B cell (primary cell): Measurements from ENCODE around the gene CGRRF1. TPM values are rescaled to one million over a fixed set of nuclear protein-coding genes. Genes with fewer than 3 reads are reported as not detected.

Source experiments
- ATAC-seq: fragments of 200-7000 bp; cut with Tn5 transposase; one replicate; pipeline ENCODE4 v1.10.0; 2021; ENCODE audit warnings: low read depth, mild to moderate bottlenecking, moderate number of reproducible peaks, moderate library complexity
- CTCF ChIA-PET: fragments of 350-600 bp; sonication (Branson Sonifier 250); formaldehyde crosslinking; loops from one replicate; lab custom pipeline; 2021; ENCODE audit warnings: antibody characterized with exemption, inconsistent platforms; lab: Charles Lee
- POLR2A ChIA-PET: fragments of 350-600 bp; sonication (Branson Sonifier 250); formaldehyde crosslinking; loops from one replicate; lab custom pipeline; 2021; ENCODE audit warnings: antibody characterized with exemption; lab: Charles Lee
- DNase-seq: peaks from one replicate; pipeline ENCODE4 v3.0.0; 2013
- H2AFZ ChIP-seq: 2 replicates; pipeline ENCODE4 v1.6.1; 2012; ENCODE audit warnings: mild to moderate bottlenecking, low read depth, low read length; ENCODE audit not compliant: insufficient read depth, poor library complexity, severe bottlenecking
- H3K27ac ChIP-seq, 2 donors: 1 replicate in 1 of 2; 2 replicates in 1 of 2; pipeline ENCODE4 v1.5.1; 2012 to 2013; ENCODE audit warnings: low read length in 2 of 2, mild to moderate bottlenecking in 2 of 2, moderate library complexity in 1 of 2
- H3K27me3 ChIP-seq, 4 experiments: fragments of 200-600 bp in 1 of 4; sonication (generic) in 1 of 4; replicated peaks in 1 of 4; 1 replicate in 2 of 4; 2 replicates in 2 of 4; pipeline versions ENCODE4 v1.6.1 to v1.7.0; 2013 to 2016; ENCODE audit warnings: low read length in 3 of 4, mild to moderate bottlenecking in 2 of 4, mixed read lengths in 1 of 4, moderate library complexity in 1 of 4; ENCODE audit not compliant: insufficient read depth in 4 of 4, control insufficient read depth in 3 of 4; ENCODE audit errors: control extremely low read depth in 1 of 4
- H3K36me3 ChIP-seq, 2 experiments: replicated peaks in 1 of 2; 1 replicate in 1 of 2; 2 replicates in 1 of 2; pipeline versions ENCODE4 v1.6.1 to v1.7.1; 2013; ENCODE audit warnings: low read length in 1 of 2; ENCODE audit not compliant: insufficient read depth in 2 of 2, control insufficient read depth in 1 of 2; ENCODE audit errors: control extremely low read depth in 1 of 2, extremely low read depth in 1 of 2
- H3K4me1 ChIP-seq, 2 donors: fragments of 200-600 bp in 1 of 2; sonication (generic) in 1 of 2; 1 replicate in 1 of 2; 2 replicates in 1 of 2; pipeline versions ENCODE4 v1.5.1 to v1.6.1; 2013 to 2017; ENCODE audit warnings: low read length in 2 of 2; ENCODE audit not compliant: control insufficient read depth in 2 of 2, insufficient read depth in 2 of 2
- H3K4me2 ChIP-seq: replicated peaks from 2 replicates; pipeline ENCODE3; 2012; ENCODE audit warnings: mild to moderate bottlenecking, low read depth, low read length; ENCODE audit not compliant: poor library complexity, severe bottlenecking
- H3K4me3 ChIP-seq, 5 experiments: fragments of 200-600 bp in 1 of 5; sonication (generic) in 1 of 5; 1 replicate in 3 of 5; 2 replicates in 2 of 5; pipeline versions ENCODE4 v1.5.1 to v1.7.0; 2011 to 2016; ENCODE audit warnings: low read length in 4 of 5, mild to moderate bottlenecking in 4 of 5, low read depth in 2 of 5, control low read depth in 1 of 5, moderate library complexity in 1 of 5; ENCODE audit not compliant: insufficient read depth in 1 of 5; ENCODE audit errors: control extremely low read depth in 1 of 5, extremely low read depth in 1 of 5
- H3K79me2 ChIP-seq: fragments of 200-600 bp; sonication (generic); one replicate; pipeline ENCODE4 v1.6.0; 2016; ENCODE audit warnings: low read length; ENCODE audit not compliant: control insufficient read depth, insufficient read depth
- H3K9ac ChIP-seq: fragments of 200-600 bp; sonication (generic); 2 replicates; pipeline ENCODE4 v1.6.1; 2017; ENCODE audit warnings: mild to moderate bottlenecking, low read length, moderate library complexity
- H3K9me3 ChIP-seq, 3 donors: one replicate each; pipeline versions ENCODE4 v1.6.1 to v1.7.1; 2013; ENCODE audit warnings: low read length in 2 of 3; ENCODE audit not compliant: control insufficient read depth in 2 of 3, insufficient read depth in 1 of 3; ENCODE audit errors: control extremely low read depth in 1 of 3
- H4K20me1 ChIP-seq: 2 replicates; pipeline ENCODE4 v1.6.0; 2012; ENCODE audit warnings: mild to moderate bottlenecking, low read length; ENCODE audit not compliant: insufficient read depth, control insufficient read depth, poor library complexity, severe bottlenecking
- H3K27ac Mint-ChIP-seq: one replicate; pipeline ENCODE4 v1.8.0; 2021; ENCODE audit warnings: mixed read lengths
- H3K27me3 Mint-ChIP-seq: one replicate; pipeline ENCODE4 v1.8.0; 2021; ENCODE audit warnings: mixed read lengths
- H3K4me1 Mint-ChIP-seq: one replicate; pipeline ENCODE4 v1.8.0; 2021; ENCODE audit warnings: mixed read lengths
- H3K4me3 Mint-ChIP-seq: one replicate; pipeline ENCODE4 v1.8.0; 2021; ENCODE audit warnings: mixed read lengths
- H3K9me3 Mint-ChIP-seq: one replicate; pipeline ENCODE4 v1.8.0; 2022; ENCODE audit warnings: mixed read lengths; ENCODE audit not compliant: insufficient read depth
- EZH2 ChIP-seq: IDR thresholded peaks from 2 replicates; pipeline ENCODE4 v1.6.1; 2012; ENCODE audit warnings: borderline replicate concordance, low read depth, mild to moderate bottlenecking, moderate library complexity, low read length; ENCODE audit not compliant: insufficient read depth, poor library complexity, severe bottlenecking
- WGBS: methylation state at CpG from one replicate; pipeline ENCODE4 v1.1.5; 2013; ENCODE audit warnings: missing lambda C conversion rate; ENCODE audit not compliant: insufficient coverage; 5-methylcytosine and 5-hydroxymethylcytosine counted together
- intact Hi-C: fragments of 100-400 bp; cut with micrococcal nuclease; formaldehyde crosslinking; loops from one replicate; pipeline ENCODE4 v1.10.0; 2022
- polyA plus RNA-seq: library from polyadenylated mRNA; depleted of rRNA; stranded (reverse); fragments of >200 nt; gene quantifications from 2 replicates; pipeline ENCODE4 v1.2.3, GENCODE V29; 2012
- total RNA-seq, 2 donors: library from RNA; stranded (reverse); fragments of 120-200 nt in 1 of 2; gene quantifications; 1 replicate in 1 of 2; 2 replicates in 1 of 2; pipeline versions ENCODE4 v1.2.3 to v1.2.4, GENCODE V29; 2013 to 2022
- TF ChIP-seq, protein P1 (sequence below): fragments of 200-600 bp; IDR thresholded peaks from one replicate; pipeline ENCODE4 v1.8.0; 2022; ENCODE audit warnings: antibody characterized with exemption, mild to moderate bottlenecking

CGRRF1 gene
- total and polyA plus RNA-seq, 2 donors (not counting 1 experiment from before 2014, with no cell fraction given), result 10.0 to 15.8 TPM

GRCh38 chr14:54490445-54491175, 19.1 kb upstream of the CGRRF1 start:
- H3K4me3 Mint-ChIP-seq, result peak overlapping the region; percentile 97
- no peaks in the 10 kb centered on the region for H4K20me1 ChIP-seq
- no peak for ATAC-seq
- no peaks in the 10 kb centered on the region for H3K27me3 Mint-ChIP-seq
- H3K4me1 ChIP-seq, result peaks cover 33 to 35% of the 10 kb centered on the region in 2 donors
- ChIA-PET POLR2A (no interaction called here), CTCF (interaction anchor here (0.9 to 4.5 kb wide), 4 partner anchors 9 to 284 kb away, joined by 3 to 38 read pairs (median 7); partner anchors contain the start of gene CGRRF1)
- H3K79me2 ChIP-seq, result peaks cover 69% of the 10 kb centered on the region
- H3K9me3 ChIP-seq, result no peaks in the 10 kb centered on the region
- no peak overlapping the region for H3K9ac ChIP-seq
- no peaks in the 10 kb centered on the region for H3K27me3 ChIP-seq
- peak overlapping the region; percentile 98 for H3K27ac Mint-ChIP-seq
- no peaks in the 10 kb centered on the region for H3K36me3 ChIP-seq
- H3K9me3 Mint-ChIP-seq, result no peaks in the 10 kb centered on the region
- peak overlapping the region; percentile 99 for H2AFZ ChIP-seq
- WGBS, result 40% methylated on average over 1 of the region's 3 CpGs
- H3K4me3 ChIP-seq, result no peak overlapping the region
- H3K4me2 ChIP-seq, result no peak overlapping the region
- peaks cover 40% of the 10 kb centered on the region for H3K4me1 Mint-ChIP-seq
- intact Hi-C loops, result no loop called here
- no peak for DNase-seq
- no peak for TF ChIP-seq EZH2
- TF ChIP-seq, protein P1, sequence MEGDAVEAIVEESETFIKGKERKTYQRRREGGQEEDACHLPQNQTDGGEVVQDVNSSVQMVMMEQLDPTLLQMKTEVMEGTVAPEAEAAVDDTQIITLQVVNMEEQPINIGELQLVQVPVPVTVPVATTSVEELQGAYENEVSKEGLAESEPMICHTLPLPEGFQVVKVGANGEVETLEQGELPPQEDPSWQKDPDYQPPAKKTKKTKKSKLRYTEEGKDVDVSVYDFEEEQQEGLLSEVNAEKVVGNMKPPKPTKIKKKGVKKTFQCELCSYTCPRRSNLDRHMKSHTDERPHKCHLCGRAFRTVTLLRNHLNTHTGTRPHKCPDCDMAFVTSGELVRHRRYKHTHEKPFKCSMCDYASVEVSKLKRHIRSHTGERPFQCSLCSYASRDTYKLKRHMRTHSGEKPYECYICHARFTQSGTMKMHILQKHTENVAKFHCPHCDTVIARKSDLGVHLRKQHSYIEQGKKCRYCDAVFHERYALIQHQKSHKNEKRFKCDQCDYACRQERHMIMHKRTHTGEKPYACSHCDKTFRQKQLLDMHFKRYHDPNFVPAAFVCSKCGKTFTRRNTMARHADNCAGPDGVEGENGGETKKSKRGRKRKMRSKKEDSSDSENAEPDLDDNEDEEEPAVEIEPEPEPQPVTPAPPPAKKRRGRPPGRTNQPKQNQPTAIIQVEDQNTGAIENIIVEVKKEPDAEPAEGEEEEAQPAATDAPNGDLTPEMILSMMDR, result no peak
- peak overlapping the region in 1 of 2 donors; percentile 97 for H3K27ac ChIP-seq

DNA sequence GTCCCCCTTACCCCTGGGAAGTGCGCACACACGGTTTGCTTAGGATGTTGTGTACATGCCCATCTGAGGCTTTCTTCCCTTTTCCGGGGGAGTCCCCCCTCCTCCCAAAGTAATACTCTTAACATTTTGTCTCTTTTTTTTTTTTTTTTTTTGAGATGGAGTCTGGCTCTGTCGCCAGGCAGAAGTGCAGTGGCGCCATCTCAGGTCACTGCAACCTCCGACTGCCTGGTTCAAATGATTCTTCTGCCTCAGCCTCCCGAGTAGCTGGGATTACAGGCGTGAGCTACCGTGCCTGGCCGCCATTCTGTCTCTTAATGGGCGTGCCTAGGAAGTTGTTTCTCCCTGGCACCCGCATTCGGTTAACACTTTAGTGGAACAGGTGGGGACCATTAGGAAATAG, 16.4 kb upstream of the CGRRF1 start:
- POLR2A ChIA-PET, result interaction anchor here (0.7 to 0.8 kb wide), 2 partner anchors 321 to 479 kb away, joined by 4 to 5 read pairs; no protein-coding TSS in a partner anchor
- Histone ChIP-seq H3K4me2 (no peak overlapping the region), H3K4me1 (peaks cover 15 to 16% of the 10 kb centered on the region in 2 donors), H3K27me3 (peaks cover 0 to 3% (median under 1%) of the 10 kb centered on the region in 4 experiments), H3K9me3 (no peaks in the 10 kb centered on the region), H3K4me3 (no peak overlapping the region), H3K79me2 (peaks cover 43% of the 10 kb centered on the region), H4K20me1 (no peaks in the 10 kb centered on the region), H3K36me3 (no peaks in the 10 kb centered on the region), H3K9ac (no peak overlapping the region), H3K27ac (no peak overlapping the region), H2AFZ (no peak overlapping the region)
- Mint-ChIP-seq H3K4me1 (peaks cover 19% of the 10 kb centered on the region), H3K4me3 (no peak overlapping the region), H3K9me3 (no peaks in the 10 kb centered on the region), H3K27me3 (peaks cover 4% of the 10 kb centered on the region), H3K27ac (no peak overlapping the region)
- intact Hi-C loops, result no loop called here
- CTCF ChIA-PET, result interaction anchor here (0.7 to 0.8 kb wide), 4 partner anchors 11 to 560 kb away, joined by 3 to 4 read pairs (median 4); no protein-coding TSS in a partner anchor
- WGBS, result 84% methylated on average over 8 of the region's 13 CpGs
- DNase-seq, result no peak
- TF ChIP-seq, protein P1, result no peak
- TF ChIP-seq EZH2, result no peak
- no peak for ATAC-seq
